ENCODE results near the gene DDX31.
"Not testable (repeated sequence)": the region's sequence is repeated elsewhere in the genome, so short reads cannot be mapped to it uniquely, and the experiment has no call there.

The DDX31 gene

DNA sequence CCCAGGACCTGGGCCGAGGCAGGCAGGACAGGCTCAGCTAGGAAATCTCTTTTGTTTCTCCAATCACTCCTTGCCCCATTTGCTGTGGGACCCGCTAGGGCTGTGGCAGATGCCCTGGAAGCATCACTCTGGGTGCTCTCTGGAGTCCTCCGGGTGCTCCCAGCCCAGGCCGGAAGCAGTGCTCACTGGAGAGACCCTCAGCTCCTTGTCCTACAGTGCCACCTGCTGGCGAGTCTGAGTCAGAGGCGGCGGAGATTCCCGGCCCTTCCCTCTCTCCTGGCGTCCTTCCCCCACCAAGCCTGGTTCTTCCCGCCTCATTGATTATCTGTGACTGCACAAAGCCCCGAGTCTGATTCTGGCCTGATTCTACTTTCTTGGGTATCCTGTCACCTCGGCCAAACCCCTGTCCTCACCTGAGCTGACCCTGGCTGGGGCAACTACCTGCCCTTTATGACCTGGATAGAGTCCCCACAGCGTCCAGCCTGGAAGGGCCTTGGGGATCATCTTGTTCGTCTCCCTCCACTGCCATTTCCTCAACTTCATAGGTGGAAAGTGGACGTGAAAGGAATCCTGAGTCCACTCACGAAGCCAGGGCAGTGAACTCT, 94.7 kb downstream of the DDX31 start:
- DNase-seq, result peak; percentile 89

DNA sequence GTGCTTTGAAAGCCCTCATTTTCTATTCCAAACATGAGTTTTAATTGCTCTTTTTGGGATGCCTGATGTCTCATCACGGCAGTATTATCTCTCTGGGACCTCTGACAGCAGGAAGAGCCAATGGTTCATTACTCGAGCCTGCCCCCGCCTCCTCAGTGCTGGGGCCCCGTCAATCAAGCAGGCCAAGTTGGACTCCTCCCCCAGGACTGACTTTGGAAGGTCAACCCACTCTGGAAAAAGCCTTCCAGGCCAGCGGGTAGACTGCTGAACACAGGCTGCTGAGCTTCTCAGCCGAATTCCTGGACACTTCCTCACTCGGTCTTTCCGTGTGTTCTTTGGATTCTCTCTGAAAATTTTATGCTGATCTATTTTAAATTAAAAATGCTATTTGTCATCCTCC, 96.9 kb downstream of the DDX31 start:
- DNase-seq, result peak; percentile 54

DNA sequence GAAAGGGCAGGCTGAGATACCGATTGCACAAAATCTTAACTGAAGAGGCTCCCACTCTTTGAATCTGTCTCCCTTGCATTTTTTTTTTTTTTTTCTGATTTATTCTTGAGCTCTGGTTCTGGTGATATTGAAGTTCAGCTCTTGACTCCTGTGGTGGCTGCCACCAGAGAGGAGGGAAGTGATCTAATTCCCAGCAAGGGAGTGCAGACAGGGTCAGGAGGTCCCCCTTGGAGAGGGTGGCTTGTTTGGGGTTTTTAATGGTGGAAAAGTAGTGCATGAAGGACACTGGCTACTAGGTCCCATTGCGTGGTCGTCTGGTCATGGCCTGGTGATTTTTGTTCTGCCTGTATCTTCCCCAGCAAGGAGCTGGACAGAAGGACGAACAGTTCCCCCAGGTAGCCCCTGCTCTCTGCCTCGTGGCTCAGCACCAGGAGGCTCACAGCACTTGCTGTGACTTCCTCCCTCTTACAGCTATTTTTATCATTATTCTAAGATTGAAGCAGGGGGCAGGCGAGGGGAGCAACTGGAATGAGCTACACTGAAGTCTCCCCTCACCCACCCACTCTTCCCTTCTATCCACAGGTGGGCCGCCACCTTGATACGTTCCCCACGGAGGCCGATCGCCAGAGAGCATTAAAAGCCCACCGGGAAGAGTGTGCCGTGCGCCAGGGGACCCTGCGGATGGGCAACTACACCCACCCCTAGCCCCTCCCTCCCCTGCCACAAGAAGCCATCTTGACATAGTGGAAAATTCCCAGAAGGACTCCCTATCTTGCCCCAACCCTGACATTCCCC, 97.8 kb downstream of the DDX31 start:
- no peak for DNase-seq

DNA sequence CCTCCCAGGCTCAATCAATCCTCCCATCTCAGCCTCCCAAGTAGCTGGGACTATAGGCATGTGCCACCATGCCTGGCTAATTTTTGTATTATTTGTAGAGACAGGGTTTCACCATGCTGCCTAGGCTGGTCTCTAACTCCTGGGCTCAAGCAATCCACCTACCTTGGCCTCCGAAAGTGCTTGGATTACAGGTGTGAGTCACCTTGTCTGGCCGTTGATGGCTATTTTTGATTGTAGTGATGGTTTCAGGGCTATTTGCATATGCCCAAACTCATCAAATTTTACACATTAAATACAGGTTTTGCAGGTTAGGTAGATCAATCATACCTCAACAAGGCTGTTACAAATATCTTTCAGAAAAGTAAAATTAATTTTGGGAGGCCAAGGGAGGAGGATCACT, 101.0 kb downstream of the DDX31 start:
- not testable (repeated sequence) for DNase-seq

DNA sequence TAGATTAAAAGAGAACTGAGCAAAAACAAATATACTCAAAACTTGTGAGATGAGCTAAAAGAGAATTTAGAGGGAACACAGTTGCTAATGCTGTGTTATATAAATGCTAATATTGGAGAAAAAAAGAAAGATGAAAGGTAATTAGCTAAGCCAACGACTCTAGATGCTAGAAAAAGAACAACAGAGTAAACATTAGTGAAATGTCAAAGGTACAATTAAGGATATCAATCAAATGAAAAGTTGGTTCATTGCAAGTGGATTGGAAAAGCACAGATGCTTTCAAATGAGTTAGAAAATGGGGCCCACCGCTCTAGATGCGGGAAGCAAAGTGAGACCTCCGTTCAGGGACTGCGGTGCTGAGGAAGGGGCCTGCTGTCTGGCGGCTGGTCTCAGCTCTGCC, 105.3 kb downstream of the DDX31 start:
- DNase-seq, result no peak

DNA sequence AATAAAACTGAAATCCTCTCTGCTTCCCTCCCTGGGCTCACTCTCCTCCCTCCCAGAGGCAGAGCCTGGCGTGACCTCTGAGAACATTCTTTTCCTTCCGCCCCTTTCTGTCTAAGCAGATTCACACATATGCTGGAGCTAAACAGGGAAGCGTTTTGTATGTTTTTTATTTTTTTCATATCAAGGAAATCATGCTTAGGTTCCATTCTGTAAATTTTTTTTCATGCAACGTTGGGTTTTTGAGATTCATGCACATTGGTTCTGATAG, 107.5 kb downstream of the DDX31 start:
- no peak for DNase-seq

DNA sequence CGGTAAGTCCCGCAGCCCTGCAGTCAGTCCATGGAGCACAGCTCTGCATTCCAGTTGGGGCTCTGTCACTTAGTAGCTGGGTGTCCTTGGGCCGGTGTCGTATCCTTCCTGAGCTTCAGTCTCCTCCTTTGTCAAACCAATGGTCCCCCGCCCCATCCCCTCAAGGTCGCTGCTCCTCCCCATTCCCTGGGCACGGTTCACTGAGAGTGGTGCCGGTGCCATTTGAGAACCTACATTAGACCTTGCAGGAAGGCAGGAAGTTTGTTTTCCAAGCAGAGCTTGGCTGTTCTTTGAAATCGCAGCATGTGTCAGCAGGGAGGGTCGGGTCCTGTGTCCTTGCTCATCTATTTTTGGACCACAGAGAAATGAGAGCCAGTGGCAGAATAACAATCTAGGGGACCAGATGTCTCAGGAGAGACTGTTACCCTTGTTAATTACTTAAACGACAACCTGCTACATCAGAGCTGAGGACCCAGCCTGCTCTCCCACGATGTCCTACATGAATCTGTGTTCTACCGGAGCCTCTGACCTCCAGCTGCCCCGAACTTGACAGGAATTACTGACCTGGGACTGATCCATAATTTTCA, 109.1 kb downstream of the DDX31 start:
- peak; percentile 60 for DNase-seq

DNA sequence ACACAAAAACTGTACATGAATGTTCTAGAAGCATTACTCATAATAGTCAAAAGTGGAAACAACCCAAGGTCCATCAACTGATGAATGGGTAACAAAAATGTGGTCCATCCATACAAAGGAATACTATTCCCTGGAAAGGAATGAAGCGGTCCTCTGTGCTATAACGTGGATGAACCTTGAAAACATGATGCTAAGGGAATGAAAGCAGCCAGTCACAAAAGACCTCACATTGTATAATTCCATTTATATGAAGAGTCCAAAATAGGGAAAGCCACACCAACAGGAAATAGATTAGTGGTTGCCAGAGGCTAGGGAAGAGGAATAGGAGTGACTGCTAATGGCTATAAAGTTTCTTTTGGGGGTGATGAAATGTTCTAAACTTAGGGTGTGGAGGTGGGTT, 110.1 kb downstream of the DDX31 start:
- no peak for DNase-seq

DNA sequence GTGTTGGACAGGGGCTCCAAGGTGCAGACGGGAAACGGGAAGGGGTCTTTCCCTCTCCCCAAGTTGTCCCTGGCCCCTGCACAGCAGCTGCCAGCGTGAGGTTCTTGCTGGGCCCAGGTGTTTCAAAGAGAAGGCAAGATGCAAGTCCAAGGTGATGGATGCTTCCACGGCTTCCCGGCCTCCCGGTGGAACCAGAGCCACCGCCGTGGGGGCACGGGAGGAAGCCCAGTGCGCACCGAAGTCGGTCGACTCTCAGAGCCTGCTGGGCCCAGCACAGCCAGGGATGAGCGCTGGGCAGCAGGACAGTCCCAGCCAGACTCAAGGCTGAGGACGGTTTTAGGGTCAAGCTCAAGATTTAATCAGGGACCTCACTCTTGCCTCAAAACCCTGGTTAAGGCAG, 112.6 kb downstream of the DDX31 start:
- no peak for DNase-seq

DNA sequence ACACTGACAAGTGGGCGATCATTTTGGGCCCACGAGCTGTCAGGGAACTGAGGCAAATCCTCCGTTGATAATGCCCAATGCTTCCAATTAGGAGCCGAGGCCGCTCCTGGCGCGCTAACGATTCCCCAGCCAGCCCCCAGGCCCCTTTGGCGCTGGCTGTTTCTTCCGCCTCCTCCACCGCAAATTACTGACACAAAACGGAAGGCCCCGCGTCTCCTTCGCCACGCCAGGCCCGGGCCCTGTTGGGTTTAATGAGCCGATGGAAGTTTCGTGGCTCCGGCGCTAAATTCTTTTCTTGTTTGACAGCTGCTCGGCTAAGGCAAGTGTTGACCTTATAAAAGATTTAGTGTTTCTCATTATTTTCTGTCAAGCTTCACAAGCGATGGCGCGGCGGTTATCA, 113.1 kb downstream of the DDX31 start:
- no peak for DNase-seq

DNA sequence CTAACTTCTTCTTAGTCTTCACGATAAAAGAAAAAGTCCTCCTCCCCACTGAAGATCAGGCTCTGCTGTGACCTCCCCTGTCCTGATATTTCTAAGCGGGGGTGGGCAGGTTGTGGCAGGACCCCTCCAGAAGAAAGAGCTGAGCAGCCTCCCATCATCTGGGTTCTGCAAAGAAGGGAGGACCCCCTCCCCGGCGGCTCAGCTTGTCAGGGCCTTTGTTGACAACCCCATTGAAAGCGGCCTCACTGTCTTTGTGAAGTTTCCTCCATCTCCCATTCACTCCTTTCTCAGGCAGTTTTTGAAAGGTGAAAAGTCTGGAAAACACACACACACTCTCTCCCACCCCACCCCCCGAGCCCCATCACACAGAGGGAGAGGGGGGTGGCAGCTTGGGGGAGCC, 113.5 kb downstream of the DDX31 start:
- DNase-seq, result no peak

DNA sequence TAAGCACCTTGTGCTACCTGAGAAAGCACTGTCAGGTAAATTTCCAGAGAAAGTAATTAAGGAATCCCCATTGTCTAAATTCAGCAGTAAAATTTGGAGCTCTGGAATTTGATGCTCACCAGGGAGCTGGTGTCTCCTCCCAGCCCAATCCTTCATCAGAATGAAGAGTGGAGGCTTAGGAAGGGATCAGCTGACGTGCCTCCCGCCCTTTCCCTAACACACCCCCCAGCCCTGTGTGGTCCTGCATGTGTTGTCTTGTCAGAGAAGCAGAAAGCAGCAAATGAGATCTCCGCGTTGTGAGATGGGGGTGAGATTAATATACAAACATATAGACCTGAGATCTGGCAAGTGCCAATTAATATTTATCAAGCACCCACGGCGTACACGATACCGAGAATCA, 114.3 kb downstream of the DDX31 start:
- no peak for DNase-seq

DNA sequence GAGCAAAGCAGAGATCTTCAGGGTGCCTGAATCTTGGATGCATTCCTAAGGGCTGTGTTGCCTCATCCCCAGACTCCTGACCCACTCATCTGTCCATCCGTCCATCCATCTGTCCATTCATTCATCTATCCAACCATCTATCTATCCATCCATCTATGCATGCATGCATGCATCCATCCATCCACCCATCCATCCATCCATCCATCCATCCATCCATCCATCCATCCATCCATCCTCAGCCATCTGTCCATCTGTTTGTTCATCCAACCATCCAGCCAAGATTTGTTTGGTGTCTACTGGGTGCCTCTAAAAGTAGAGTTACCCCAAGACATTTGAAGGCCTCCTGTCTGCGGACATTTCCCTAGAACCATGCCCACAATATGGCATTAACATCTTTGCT, 115.0 kb downstream of the DDX31 start:
- DNase-seq, result no peak

DNA sequence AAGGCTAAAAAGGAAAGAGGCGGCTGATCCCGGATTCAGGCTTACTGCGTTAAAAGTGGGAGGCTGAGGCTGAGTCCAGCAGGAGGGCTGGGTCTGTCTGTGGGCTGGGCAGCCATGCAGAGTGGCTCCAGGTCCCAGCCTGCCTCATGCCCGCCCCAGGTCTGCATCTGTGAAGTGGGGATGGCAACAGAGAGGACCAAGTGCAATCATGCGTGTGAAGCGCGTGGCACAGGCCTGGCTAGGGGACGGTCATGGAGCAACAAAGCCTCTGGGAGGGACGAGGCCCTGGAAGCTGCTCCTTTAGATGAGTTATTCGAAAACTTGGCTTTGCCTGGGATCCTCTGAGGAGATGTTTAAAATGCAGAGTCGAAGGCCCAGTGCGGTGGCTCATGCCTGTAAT, 117.7 kb downstream of the DDX31 start:
- no peak for DNase-seq

DNA sequence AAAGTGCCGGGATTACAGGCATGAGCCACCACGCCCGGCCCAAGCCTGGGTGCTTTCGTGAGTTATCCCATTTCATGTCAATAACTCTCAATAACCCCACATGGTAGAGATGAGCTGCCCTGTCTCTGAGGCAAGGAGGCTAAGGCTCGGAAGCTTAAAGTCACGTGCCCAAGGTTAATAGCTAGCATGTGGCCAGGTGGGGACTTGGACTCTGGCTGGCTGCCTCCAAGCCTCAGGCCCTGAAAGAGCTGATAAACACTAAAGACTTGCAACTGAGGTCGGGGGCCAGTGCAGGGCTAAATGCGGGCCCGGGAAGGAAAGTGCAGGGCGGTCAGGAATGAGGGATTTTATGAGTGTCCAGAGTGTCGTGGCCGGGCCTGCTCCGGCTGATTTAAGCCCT, 118.2 kb downstream of the DDX31 start:
- peak; percentile 78 for DNase-seq

DNA sequence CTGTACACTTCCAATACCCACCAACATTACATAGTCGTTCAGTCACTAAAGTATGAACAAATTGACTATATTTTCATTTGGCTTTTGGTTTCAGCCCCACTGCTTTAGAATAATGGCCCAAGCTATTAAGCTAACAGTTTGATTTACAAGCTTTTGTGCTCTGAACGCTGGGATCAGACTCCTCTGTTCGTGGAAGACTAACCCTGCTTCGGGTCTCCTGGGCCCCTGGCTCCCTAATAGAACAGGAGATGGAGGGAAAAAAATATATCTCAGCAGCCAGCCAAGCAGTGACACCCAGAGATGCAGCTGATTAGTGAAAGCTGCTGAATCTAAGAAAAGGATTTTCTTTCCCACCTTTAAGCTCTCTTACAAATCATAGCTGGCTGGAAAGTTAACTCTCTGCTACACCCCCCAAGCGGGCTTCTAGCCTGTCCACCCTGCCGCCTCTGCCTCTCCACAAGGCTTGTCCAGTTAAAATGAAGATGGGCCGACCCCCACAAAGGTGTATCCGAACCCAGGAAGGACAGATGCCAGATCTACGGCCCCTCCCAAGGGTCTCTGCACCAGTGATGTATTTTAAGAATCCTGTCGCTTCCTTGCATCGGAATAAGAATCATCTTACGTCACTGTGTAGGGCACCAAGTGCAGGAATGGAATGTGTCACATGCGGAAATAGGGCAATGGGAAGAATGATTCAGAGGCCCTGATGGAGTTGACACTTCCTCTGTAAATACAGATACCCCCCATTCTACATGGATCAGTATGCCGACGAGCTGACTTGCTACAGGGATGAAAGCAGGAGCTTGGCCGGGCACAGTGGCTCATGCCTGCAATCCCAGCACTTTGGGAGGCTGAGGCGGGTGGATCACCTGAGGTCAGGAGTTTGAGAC, 120.8 kb downstream of the DDX31 start:
- DNase-seq, result no peak

DNA sequence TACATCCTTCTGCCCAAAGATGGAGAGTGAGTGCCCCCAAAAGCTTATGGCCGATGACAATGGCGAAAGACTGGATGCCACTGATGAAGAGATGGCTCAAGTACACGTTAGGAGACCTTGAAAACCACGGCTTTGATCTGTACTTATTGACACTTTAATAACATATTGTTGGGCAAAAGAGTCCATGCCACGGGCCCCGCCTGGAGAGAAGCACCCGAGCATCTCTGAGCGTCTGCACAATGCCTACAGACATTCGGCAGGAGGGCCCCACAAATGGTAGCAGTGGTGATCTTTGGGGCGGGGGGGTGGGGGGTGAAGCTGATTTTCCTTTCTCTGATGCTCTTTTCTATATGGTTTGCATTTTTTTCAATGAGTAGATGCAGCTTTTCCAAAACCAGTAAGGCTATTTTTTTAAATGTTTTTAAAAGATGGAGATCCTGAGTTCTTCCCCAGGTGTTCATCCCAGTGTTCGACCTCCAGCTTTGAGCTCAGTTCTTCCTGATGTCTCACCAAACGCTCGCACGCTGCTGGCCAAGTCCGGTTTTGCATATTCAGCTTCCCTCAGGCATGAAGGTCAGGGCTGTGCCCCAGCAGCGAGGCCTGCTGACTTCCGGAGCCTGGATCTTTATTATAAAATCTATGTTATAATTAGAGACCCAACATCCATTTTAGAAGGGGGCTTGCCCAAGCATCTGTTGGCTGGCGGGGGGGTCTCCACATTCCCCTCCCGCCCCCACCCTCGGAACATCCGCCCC, 121.6 kb downstream of the DDX31 start:
- no peak for DNase-seq

DNA sequence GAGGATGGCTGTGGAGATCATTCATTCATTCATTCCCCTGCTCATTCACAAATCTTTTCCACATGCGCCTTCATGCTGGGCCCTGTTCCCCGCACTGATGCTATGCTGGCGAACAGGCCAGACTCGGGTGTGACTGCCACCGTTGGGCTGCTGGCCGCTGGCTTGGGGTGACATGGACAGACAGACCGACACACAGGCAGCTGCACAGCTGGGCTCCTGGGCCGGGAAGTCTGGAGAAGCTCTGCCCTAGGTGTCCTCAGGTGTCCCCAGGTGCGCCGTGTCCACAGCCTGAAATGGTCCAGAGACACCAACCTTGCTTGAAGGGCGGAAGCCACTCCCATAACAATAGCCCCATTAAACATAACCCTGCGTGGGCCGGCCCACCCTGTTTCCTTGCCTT, 122.3 kb downstream of the DDX31 start:
- DNase-seq, result no peak

DNA sequence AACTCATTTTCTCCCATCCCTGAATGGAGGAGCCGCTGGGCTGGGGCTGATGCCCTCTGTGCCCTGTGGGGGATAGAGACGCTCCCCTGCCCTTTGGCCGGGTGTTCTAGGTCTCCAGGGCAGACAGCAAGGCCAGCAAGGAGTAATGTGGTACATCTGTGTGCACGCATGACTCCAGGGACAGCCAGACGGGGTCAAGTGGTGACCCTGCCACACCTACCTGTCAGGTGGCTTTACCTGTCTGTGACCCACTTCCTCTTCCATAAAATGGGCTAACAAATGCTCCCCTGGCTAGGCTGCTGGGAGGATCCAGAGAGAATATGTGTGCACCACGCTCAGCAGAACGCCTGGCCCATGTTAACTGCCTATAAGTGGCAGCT, 122.7 kb downstream of the DDX31 start:
- DNase-seq, result no peak

DNA sequence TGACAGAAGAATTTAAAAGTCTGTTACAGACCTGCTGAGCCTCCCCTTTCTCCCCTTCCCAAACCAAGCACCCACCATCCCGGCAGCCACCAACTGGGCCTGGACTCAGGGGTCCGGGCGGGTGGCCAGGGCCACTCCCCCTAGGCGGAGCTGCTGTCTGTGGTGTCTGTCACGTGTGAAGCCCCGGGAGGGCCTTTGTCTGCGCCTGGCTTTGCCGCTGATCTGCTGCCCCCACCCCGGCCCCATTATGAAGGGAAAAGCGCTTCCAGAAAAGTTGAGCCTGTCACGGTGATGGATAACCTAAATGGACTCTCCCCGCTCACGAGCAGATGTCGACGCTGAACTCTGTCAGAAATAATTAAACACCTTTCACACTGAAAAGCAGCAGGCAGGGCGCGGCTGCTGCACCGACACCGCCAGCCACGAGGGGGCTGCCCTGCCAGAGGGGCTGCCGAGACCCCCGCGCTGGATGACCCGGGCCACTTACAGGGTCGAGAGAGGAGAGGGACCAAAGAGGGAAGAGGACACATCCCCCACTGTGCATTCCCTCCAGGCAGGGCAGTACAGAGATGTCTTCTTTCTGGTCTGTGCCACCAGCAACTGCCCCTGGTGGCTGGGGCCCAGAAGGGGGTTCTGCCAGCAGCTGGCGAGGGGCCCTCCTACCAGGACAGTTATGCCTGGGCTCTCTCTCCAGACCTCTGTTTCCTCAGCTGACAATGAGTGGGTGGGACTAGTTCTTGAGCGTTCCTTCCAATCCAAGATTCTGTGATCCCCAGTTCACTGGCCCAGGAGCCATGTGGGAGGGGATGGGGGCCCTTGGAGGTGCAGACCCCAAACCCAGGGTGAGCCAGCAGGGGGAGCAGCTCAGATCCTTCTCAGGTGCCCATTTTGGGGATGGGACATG, 123.4 kb downstream of the DDX31 start:
- DNase-seq, result peak; percentile 97

DNA sequence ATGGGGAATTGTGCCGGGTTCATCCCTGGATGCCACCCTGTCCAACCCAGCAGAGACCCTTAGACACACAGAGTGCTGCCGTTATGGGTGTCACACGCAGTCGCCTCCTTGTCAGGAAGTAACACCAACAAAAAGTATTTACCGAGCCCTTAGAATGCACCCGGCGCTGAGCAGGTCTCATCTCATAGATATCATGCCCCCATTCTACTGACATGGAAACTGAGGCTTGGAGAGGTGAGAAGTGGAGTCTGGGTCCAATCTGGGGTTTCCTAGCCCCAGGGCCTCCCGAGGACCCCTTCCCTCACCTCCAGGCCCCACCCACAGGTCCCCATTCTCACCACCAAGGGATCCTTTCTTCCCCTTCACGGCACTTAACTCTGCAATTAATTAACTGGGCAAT, 124.2 kb downstream of the DDX31 start:
- DNase-seq, result no peak

DNA sequence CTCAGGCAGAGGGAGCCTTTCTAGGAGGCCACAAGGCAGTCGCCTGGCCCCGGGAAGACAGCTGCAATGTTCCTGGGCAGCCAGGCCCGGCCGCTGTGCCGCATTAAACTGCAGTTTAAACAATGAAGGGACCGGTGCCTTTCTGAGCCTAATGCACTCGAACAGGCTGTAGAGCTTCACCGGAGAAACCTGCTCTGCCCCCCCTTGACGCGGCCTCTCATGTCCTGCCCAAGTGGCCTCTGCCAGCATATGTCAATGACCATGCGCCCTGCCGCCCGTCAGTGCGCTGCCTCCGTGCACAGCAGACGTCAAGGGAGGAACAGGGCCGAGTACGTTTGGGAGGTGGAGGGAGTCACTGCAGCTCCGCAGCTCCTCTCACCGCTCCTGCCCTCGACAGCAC, 125.8 kb downstream of the DDX31 start:
- no peak for DNase-seq
